ENCODE data around the gene CTBP1.

The CTBP1 gene

DNA sequence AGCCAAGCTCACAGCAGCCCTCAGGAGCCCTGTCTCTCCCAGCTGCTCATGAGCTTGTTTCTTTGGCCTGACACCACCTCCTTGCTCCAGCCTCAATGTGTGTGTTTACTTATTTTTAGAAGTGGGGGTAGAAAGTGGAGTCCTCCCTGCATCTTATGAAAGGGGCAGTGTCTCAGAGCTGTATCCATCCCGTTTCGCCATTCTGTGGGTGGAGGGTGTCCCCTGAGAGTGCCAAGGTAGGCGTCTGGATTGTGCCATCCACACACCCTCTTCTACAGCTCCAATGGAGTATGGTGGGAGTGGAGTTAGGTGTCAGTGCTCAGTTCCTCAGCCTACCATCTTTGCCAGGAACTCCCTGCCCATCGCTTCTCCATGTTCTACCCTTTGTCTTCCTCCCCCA, 84.9 kb downstream of the CTBP1 start:
- no peak for DNase-seq

All from right kidney (tissue), 1 donor.